NCI-H1436 (cell line): ENCODE results near the gene DNAJB9.
A peak's percentile ranks its signal among the peaks of the same experiment; 100 is the strongest.

Source experiments
- DNase-seq: peaks from one replicate; lab custom pipeline; 2025; lab: John Stamatoyannopoulos, UW

DNAJB9 gene

GRCh38 chr7:108568801-108569380, 783 bp upstream of the DNAJB9 start:
- no peak for DNase-seq

DNA sequence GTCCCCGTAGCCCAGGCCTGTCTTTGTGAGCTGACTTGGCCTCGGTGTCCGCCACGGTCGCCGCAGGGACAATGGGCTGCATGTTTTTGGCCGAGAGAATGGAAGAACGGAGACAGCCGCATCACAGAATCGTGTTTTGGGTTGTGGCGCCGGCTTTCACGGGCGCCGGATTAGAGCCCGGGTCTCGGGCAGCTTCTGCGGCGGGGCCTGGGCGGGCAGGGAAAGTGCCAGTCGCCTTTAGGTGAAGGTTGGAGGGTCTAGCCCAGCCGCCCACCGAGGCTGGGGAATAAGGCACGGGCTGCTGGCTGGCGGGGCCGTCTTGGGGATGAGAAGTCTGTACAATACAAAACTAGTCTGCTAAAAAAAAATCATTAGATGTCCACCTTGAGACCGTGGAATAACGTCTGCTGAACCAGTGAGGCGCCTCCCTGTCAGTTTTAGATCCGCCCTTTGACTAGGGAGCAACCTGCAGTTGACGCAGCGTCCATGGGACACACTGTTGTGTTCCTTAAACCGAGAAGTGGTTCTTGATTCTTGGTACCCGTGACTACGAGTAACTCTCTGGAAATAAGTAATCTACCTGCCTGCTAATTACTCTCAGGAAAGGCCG, 577 bp downstream of the DNAJB9 start:
- peak; percentile 32 for DNase-seq

- no peak for DNase-seq
Observed at GRCh38 chr7:108572480-108572879, 2.8 kb downstream of the DNAJB9 start.

DNA sequence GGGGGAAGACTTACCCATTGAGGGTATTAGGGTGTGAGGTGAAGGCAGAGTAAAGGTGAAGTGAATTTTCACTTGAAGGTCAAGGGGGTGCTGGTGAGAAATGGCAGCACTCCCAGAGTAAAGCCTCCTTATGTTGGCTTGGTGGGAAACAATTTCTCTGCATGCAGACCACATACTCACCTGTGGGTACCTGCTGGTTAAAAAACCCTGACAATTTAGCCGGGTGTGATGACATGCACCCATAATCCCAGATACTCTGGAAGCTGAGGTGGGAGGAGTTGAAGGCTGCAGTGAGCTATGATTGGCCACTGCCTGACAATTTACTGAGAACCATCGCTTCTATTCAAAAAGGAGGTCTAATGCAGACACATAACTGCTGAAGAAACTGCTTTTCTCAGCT, 5.5 kb downstream of the DNAJB9 start:
- no peak for DNase-seq

GRCh38 chr7:108576116-108576515, 6.4 kb downstream of the DNAJB9 start:
- DNase-seq: no peak

- DNase-seq: no peak
Observed at GRCh38 chr7:108578937-108579336, 9.3 kb downstream of the DNAJB9 start.

- no peak for DNase-seq
Observed at GRCh38 chr7:108580298-108580697, 10.6 kb downstream of the DNAJB9 start.

- no peak for DNase-seq
Observed at GRCh38 chr7:108581655-108582491, 12.2 kb downstream of the DNAJB9 start.

DNA sequence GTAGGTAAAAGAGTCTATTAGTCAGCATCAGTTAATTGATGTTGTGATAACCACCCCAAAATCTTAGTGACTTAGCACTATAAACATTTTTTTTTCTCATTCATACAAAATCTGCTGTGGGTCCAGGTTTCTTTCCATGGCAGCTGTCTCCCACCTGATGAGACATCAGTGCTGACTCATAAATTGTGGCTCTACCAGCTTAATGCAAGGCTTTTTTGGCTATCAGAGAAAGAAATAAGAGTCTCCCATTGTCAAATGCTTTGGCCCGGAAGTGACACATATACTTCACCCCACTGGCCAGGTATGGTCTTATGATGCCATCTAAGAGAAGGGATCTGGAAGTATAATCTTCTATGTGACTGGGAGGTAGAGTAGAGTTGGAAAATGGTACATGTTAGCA, 14.5 kb downstream of the DNAJB9 start:
- no peak for DNase-seq

- DNase-seq: no peak
Observed at GRCh38 chr7:108585843-108586242, 16.2 kb downstream of the DNAJB9 start.

- DNase-seq: no peak
Observed at GRCh38 chr7:108586274-108586710, 16.6 kb downstream of the DNAJB9 start.

- no peak for DNase-seq
Observed at GRCh38 chr7:108589199-108589598, 19.5 kb downstream of the DNAJB9 start.

- no peak for DNase-seq
Observed at GRCh38 chr7:108589874-108590273, 20.2 kb downstream of the DNAJB9 start.

- DNase-seq: no peak
Observed at GRCh38 chr7:108590606-108591005, 20.9 kb downstream of the DNAJB9 start.

DNA sequence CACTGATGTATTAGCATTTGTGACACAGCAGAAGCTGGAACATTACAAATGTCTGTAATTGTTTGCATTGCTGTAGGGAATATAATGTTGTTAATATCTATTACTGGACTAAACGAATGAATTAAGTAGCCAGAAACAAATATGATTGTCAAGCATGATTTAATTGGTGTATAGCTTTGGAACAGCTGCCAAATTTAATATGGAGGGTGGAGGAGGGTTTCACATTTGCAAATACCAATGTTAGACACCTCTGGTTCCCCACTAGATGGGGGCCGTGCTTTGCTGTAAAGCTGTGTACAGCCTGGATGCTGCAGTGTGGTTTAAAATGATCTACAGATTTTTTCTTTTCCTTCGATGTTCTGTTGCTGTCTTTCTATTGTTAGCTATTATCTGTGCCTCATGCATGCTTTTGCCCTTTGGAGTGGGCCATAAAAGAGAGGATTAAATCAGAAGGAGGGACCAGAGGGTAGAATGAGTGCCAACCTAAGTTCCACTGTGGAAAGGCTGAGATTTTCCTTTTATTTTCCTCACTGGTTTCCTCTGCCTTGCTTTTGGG, 23.1 kb downstream of the DNAJB9 start:
- peak; percentile 51 for DNase-seq

- DNase-seq: no peak
Observed at GRCh38 chr7:108596560-108596959, 26.9 kb downstream of the DNAJB9 start.

GRCh38 chr7:108598153-108598552, 28.5 kb downstream of the DNAJB9 start:
- DNase-seq: peak; percentile 40

- DNase-seq: no peak
Observed at GRCh38 chr7:108598914-108599580, 29.4 kb downstream of the DNAJB9 start.

DNA sequence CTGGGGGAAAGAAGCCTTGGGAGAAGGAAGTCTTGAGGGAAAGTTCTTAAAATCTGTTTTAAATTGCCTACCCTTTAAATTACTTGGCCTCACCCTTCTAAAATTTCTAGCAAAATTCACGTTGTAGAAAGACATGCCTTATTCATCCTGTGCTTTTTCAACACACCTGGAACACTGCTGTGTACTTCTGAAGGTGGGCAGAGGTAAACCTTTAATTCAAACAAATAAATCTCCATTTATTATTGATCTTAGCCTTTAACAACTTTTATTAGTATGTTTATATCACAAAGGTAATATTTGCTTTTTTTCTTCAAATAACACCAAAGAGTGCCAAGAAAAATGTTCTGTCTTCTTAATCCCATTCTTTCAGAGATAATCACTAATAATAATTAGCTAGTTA, 30.7 kb downstream of the DNAJB9 start:
- no peak for DNase-seq

DNA sequence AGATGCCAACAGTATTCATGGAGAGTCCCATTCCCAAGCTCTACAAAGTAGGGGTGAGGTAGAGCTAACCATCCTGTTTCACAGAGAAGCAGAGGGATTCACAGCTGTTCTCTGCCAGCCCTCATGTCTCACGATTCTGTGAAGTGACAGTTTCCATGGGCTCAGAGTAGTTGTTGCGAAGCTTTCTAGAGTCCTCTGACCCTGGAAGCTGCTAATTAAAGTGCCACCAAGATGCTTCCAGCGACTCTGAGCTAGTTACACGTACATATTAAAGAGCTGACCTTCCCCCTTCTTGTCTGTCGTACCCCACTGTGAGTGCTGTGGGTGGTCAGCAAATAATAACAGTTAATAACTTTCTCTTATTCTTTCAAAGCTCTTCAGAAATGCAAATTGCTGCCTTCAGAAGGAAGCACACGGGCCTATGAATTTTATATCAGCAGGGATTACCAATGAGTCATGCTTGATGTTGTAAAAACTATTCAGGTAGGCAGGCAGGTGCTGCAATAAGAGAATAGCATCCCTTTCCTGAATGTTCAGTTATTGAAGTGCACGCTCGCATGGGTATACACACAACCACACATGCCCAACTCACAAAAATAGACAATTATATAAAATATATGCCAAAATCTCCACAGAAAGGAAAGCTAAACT, 34.1 kb downstream of the DNAJB9 start:
- DNase-seq: no peak

- DNase-seq: no peak
Observed at GRCh38 chr7:108604307-108605077, 34.8 kb downstream of the DNAJB9 start.
